Activated naive CD8-positive, alpha-beta T cell treated with anti-CD3 and anti-CD28 coated beads, Interleukin-2, amount 50 U/mL, for 16 hours (primary cell): ENCODE measurements around the gene SH3BGR.

Experiments
- DNase-seq: peaks from one replicate; pipeline ENCODE4 v3.0.0-alpha.2; 2020; ENCODE audit warnings: low read depth, low spot score

The SH3BGR gene

DNA sequence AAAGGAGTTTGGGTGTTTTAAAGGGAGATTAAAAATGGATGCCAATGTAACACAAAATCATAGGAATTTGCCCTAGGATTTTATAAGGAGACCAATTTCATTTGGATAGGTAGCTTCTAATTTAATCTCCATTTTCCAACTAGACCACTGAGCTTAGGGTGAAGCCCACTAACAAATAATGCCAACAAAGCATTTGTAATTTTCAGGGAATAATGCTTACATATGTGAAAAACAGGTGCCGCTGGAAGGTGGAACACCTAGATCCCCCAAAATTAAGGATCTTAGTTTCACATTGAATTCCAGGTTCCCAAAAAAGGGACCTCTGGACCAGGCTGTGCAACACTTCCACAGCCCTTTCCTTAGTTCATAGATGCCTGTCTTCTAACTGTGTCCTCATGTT lies 94.8 kb downstream of the SH3BGR start:
- no peak for DNase-seq

DNA sequence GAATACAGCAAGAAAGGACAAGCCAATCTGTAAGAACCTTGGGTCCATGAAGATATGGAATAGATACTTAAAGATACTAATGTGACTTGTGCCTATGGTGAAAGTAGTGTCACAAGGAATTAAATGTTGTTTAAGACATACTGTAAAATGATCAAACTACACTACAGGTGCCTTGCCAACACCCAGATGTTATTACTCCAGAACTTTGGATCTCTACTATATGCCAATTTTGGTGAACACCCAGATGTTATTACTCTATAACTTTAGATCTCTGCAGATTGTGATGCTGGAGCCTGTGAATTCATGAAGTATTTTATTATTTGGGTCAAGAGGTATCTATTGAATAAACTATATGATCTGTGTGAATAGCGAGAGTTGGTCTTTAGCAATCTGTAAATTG lies 101.1 kb downstream of the SH3BGR start:
- DNase-seq = no peak

DNA sequence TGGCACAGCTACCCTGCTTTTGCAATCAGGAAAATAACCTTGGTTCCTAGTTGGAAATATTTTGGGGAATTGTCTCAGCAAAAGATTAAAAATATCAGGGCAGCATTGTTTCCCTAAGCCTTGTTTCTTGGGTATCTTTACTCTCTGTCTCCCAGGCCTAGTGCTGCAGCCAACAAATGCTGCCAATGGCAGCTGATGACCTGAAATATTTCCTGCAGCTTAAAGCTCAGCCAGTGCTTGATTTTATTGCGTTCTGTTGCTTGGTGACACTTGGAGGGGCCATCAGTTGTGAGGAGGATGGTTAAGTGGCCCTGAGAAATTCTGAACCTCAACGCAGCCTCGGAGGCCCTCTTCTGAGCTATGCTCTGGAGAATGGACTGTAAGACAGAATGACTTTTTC lies 101.6 kb downstream of the SH3BGR start:
- no peak for DNase-seq

DNA sequence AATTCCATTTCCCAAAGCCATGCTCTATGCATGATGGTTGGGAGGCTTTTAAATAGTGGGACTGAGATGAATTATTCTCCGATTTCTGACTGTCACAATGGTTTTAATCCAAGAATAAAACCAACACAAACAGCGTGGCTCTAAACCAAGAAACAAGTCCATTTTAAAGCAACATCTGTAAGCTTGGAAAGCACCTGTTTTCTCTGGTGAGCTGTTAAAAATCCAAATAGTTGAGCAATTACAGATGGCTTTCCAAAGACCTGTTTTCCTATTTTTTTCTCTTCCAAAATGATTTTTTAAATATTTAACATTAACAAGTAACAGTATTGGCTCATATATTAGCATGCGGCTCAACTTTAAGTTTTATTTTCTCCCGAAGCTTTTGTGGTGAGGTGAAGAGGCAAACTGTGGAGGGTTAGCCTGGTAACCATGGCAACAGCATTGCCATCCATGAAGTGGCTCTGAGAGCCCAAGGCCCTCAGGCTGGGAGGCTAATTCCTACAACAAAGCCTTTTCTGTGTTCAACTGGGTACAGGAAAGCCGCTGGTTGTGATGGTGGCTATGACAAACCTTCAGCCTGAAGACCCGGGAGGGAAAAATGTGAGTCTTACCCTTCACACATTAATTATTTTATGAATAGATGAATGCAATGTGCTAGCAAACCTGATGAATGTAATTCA lies 104.3 kb downstream of the SH3BGR start:
- no peak for DNase-seq

DNA sequence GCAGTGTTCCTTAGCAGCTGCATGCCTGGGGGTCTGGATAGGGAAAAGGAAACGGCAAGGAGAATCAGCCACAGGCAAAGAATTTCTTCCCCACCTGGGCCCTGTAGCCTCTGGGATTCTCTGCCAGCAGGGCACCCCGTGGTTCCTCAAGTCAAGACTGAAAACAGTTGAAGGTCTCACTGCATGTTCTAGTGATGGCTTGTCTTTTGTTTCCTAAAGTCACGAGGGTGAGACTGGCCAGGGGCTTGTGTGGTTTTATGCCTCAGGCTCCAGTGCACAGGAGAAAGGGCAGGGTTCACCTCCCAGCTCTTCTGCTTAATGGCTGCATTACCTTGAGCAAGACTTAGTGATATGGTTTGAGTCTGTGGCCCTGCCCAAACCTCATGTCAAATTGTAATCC lies 107.7 kb downstream of the SH3BGR start:
- DNase-seq = no peak

DNA sequence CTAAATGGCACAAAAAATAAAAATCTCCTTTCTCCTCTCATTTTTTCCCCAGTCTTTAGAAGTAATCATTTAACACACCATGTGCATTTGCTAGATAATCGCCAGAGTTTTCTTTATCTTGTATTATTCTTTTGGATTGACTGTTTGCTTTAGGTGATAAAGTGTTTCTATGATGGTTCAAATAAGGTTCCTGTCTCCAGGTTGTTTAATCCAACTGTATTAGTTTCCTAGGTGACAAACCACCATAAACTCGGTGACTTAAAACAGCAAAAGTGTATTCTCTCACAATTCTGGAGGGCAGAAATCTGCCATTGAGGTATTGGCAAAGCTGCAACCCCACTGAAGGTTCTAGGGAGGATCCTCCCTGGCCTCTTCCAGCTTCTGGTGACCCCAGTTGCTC lies 109.4 kb downstream of the SH3BGR start:
- DNase-seq = no peak

DNA sequence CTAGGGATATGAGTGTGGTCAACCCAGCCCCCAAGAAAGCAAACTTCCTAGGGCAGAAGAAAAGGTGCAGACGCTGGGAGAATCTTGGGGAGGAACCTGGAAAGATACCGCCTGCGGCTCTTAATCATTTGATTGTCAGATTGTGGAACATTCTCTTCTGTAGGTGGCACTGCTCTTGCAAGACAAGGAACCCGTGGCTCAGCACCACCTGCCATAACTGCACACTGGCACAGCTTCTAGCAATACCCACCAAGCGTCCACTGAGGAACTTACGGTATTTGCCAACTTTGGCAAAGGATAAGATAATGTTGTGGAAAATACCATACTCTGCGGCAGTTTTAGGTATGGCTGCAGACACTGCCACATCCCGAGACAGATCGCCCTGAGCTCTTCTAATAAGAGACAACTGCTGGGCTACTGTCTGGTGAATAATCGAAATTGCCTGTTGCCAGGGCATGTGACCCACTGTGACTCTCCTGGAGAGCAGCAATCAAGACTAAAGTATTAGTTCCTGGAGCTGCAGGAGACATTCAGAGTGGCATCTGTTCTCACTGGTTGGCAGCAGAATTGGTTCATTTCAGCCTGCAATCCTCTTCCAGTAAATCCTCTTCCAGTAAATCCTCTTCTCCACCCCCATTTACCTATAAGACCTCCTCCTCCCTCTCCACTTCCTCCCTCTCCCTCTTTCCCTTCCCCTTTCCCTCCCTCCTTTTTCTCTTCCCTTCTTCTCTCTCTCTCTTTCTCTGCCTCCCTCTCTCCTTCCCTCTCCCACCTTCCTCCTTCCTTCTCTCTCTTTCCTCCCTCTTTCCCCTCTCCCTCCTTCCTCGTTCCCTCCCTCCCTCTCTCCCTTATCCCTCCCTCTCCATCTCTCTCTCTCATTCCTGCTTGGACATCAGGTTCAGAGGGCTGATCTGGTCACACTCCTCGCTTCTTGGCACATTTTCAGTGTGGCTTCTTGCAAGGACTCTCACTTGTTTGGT lies 111.3 kb downstream of the SH3BGR start:
- DNase-seq = no peak

DNA sequence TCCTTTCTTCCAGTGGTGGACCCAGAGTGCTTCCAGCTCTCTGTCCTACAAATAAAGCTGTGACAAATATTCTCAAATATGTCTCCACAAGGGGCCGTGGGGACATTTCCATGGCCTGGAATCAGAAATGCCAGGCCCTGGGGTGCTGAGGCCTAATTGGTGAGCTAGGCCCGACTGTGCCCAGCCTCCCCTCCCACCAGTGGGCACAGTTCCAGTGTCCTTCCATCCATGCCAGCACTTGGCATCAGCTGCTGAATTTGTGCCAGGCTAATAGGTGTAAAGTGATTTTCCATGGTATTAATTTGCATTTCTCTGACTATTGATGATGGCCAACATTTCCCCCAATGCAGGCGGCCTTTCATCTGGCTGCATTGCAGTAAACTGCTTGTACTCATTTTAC lies 112.4 kb downstream of the SH3BGR start:
- no peak for DNase-seq
